Calu3 (cell line): ENCODE measurements around the gene TNRC6A. TPM values are rescaled to one million over a fixed set of nuclear protein-coding genes. Genes with fewer than 3 reads are reported as not detected.

ENCODE experiments used
- BruUV-seq: library from RNA; stranded (reverse); fragments of 400-500 nt; replicated peaks from 2 replicates; lab custom pipeline; 2021; lab: Mats Ljungman, UMichigan
- CTCF ChIA-PET: fragments of 300-600 bp; sonication (Branson Sonifier 250); formaldehyde crosslinking; loops from one replicate; lab custom pipeline; 2022; ENCODE audit warnings: antibody characterized with exemption; lab: Charles Lee
- DNase-seq: peaks from one replicate; pipeline ENCODE4 v3.0.0; 2022
- H3K27ac Mint-ChIP-seq: one replicate; pipeline ENCODE4 v1.8.0; 2022; ENCODE audit warnings: mixed read lengths; ENCODE audit not compliant: unreplicated experiment
- H3K27me3 Mint-ChIP-seq: one replicate; pipeline ENCODE4 v1.8.0; 2022; ENCODE audit warnings: mixed read lengths; ENCODE audit not compliant: unreplicated experiment
- H3K36me3 Mint-ChIP-seq: one replicate; pipeline ENCODE4 v1.8.0; 2022; ENCODE audit warnings: mild to moderate bottlenecking, moderate library complexity, mixed read lengths; ENCODE audit not compliant: insufficient read depth, unreplicated experiment
- H3K4me1 Mint-ChIP-seq: one replicate; pipeline ENCODE4 v1.8.0; 2022; ENCODE audit warnings: mild to moderate bottlenecking, low read depth, mixed read lengths; ENCODE audit not compliant: unreplicated experiment
- H3K4me3 Mint-ChIP-seq: one replicate; pipeline ENCODE4 v1.8.0; 2022; ENCODE audit warnings: mild to moderate bottlenecking, low read depth, moderate library complexity, mixed read lengths; ENCODE audit not compliant: unreplicated experiment
- H3K9me3 Mint-ChIP-seq: one replicate; pipeline ENCODE4 v1.8.0; 2022; ENCODE audit warnings: low read depth, mixed read lengths; ENCODE audit not compliant: unreplicated experiment
- intact Hi-C: fragments of 100-400 bp; cut with micrococcal nuclease; formaldehyde crosslinking; loops from one replicate; pipeline ENCODE4 v1.10.0; 2022; ENCODE audit not compliant: unreplicated experiment
- total RNA-seq: library from RNA; stranded (reverse); gene quantifications from 2 replicates; pipeline ENCODE4 v1.2.3, GENCODE V29; 2022
- TF ChIP-seq, protein P1 (sequence below): fragments of 200-600 bp; IDR thresholded peaks from one replicate; pipeline ENCODE4 v1.8.0; 2022; ENCODE audit warnings: antibody characterized with exemption; ENCODE audit not compliant: unreplicated experiment

Gene TNRC6A
- total RNA-seq, 1 experiment from 2014 or later: 60.1 TPM

GRCh38 chr16:24723663-24724062 is 5.8 kb upstream of the TNRC6A start:
- Mint-ChIP-seq H3K36me3 (peaks cover under 1% of the 10 kb centered on the region), H3K27ac (no peak overlapping the region), H3K9me3 (no peaks in the 10 kb centered on the region), H3K27me3 (no peaks in the 10 kb centered on the region), H3K4me1 (no peaks in the 10 kb centered on the region), H3K4me3 (no peak overlapping the region)
- CTCF ChIA-PET: interaction anchor here (0.7 kb wide), 1 partner anchor 259 kb away, joined by 5 read pairs; no protein-coding TSS in a partner anchor
- intact Hi-C loops: no loop called here
- no TSS peak for BruUV-seq
- TF ChIP-seq, protein P1, sequence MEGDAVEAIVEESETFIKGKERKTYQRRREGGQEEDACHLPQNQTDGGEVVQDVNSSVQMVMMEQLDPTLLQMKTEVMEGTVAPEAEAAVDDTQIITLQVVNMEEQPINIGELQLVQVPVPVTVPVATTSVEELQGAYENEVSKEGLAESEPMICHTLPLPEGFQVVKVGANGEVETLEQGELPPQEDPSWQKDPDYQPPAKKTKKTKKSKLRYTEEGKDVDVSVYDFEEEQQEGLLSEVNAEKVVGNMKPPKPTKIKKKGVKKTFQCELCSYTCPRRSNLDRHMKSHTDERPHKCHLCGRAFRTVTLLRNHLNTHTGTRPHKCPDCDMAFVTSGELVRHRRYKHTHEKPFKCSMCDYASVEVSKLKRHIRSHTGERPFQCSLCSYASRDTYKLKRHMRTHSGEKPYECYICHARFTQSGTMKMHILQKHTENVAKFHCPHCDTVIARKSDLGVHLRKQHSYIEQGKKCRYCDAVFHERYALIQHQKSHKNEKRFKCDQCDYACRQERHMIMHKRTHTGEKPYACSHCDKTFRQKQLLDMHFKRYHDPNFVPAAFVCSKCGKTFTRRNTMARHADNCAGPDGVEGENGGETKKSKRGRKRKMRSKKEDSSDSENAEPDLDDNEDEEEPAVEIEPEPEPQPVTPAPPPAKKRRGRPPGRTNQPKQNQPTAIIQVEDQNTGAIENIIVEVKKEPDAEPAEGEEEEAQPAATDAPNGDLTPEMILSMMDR: no peak
- no peak for DNase-seq

GRCh38 chr16:24728011-24728410 is 1.4 kb upstream of the TNRC6A start:
- no peaks in the 10 kb centered on the region for H3K9me3 Mint-ChIP-seq
- TF ChIP-seq, protein P1: no peak
- peaks cover 35% of the 10 kb centered on the region for H3K36me3 Mint-ChIP-seq
- no peak overlapping the region for H3K27ac Mint-ChIP-seq
- DNase-seq: no peak
- BruUV-seq: no TSS peak
- H3K27me3 Mint-ChIP-seq: no peaks in the 10 kb centered on the region
- H3K4me3 Mint-ChIP-seq: peak overlapping the region; percentile 15
- peaks cover 19% of the 10 kb centered on the region for H3K4me1 Mint-ChIP-seq
- intact Hi-C loops: no loop called here
- CTCF ChIA-PET: no interaction called here

DNA sequence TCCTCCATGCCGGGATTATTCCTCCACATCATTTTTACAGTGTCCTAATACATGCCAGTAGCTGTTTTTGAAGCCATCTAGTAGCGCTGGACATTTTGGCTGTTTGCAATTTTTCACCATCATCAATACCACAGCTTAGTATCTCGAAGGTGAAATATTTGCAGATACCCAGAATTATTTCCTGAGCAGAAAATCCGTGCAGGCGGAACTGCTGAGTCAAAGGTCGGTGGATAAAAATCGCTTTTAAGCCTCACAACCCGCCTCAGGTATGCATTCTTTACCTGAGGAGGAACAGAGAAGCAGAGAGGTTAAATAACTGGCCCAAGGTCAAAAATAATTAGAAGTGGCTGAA is 584 bp upstream of the TNRC6A start:
- intact Hi-C loops: no loop called here
- BruUV-seq: no TSS peak
- H3K9me3 Mint-ChIP-seq: no peaks in the 10 kb centered on the region
- TF ChIP-seq, protein P1: no peak
- H3K4me3 Mint-ChIP-seq: peak overlapping the region; percentile 78
- CTCF ChIA-PET: interaction anchor here (0.6 to 1.0 kb wide), 3 partner anchors 8 to 696 kb away, joined by 3 to 6 read pairs (median 3); no protein-coding TSS in a partner anchor
- DNase-seq: no peak
- H3K27ac Mint-ChIP-seq: peak overlapping the region; percentile 53
- peaks cover 43% of the 10 kb centered on the region for H3K36me3 Mint-ChIP-seq
- H3K27me3 Mint-ChIP-seq: no peaks in the 10 kb centered on the region
- H3K4me1 Mint-ChIP-seq: peaks cover 28% of the 10 kb centered on the region

DNA sequence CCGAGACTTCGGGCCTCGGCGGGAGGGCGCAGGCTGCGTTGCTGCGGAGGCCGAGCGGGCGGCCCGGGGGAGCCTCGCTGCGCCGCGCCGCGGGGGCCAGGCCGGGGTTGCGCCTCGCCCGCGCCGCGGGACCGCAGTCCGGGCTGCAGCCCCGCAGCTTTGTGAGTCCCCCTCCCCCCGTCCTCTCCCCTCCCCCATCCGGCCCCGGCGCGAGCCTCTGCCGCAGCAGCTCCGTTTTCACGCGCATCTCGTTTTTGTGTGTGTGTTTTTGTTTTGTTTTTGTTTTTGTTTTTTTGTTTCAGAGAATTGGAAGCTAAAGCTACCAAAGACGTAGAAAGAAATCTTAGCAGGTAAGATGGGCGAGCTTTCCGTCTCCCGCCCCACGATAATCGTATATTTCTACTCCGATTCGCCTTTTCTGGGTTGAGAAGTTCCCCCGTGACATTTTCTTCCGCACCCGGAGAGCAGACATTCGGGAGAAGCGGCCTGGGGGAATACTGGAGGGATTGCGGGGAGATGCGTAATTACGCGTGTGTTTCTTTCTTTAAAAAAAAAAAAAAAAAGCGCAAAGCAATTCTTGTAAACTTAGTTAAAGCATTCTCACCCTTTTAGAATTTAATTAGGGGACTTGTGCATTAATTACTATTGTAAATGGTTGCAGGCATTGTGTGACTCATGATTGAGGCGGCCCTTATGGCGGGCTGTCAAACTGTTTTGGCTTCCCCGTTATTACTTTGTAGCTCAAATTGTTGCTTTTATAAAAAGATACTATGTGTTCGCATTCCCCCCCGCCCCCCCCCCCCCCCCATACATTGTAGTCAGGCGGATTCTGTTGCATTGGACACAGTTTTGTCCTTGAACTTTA is 732 bp downstream of the TNRC6A start:
- Mint-ChIP-seq H3K4me1 (peaks cover 32% of the 10 kb centered on the region), H3K27ac (peak overlapping the region; percentile 83), H3K4me3 (peak overlapping the region; percentile 78), H3K36me3 (peaks cover 44% of the 10 kb centered on the region), H3K9me3 (no peaks in the 10 kb centered on the region), H3K27me3 (no peaks in the 10 kb centered on the region)
- no TSS peak for BruUV-seq
- CTCF ChIA-PET: interaction anchor here (0.6 to 0.8 kb wide), 4 partner anchors 10 to 1418 kb away, joined by 3 read pairs; no protein-coding TSS in a partner anchor
- TF ChIP-seq, protein P1: no peak
- intact Hi-C loops: no loop called here
- DNase-seq: peak; percentile 9
